GM12864 (cell line): Measurements from ENCODE around the gene PEMT.

Experiments used
- DNase-seq: peaks from one replicate; pipeline ENCODE4 v3.0.0-alpha.2; 2011; ENCODE audit warnings: low read depth
- H3K4me3 ChIP-seq: 2 replicates; pipeline ENCODE4 v1.5.1; 2011; ENCODE audit warnings: mild to moderate bottlenecking, low read depth, low read length, control low read depth
- TF ChIP-seq, protein P1 (sequence below): IDR thresholded peaks from 2 replicates; pipeline ENCODE4 v1.5.1; 2011; ENCODE audit warnings: low read depth, mild to moderate bottlenecking, moderate library complexity, low read length, control low read depth, inconsistent platforms; ENCODE audit errors: missing control alignments

PEMT gene

DNA sequence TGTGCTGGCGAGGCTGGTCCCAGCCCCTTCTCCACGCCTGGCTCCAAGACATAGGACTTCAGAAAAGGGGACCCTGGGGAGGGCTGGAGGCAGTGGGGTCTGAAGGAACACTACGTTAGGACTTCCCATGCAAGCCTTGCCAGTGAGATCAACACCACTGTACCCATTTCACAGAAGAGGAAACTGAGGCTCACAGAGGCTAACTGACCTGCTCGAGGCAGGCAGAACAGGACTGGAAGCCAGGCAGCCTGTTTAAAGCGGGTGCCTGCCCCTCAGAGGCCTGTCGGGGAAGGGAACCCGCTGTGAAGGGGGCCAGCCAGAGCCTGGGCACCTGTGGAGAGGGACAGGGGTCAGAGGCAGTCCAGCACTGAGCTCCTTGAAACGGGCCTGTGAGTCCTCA is 32.3 kb downstream of the PEMT start:
- TF ChIP-seq, protein P1, sequence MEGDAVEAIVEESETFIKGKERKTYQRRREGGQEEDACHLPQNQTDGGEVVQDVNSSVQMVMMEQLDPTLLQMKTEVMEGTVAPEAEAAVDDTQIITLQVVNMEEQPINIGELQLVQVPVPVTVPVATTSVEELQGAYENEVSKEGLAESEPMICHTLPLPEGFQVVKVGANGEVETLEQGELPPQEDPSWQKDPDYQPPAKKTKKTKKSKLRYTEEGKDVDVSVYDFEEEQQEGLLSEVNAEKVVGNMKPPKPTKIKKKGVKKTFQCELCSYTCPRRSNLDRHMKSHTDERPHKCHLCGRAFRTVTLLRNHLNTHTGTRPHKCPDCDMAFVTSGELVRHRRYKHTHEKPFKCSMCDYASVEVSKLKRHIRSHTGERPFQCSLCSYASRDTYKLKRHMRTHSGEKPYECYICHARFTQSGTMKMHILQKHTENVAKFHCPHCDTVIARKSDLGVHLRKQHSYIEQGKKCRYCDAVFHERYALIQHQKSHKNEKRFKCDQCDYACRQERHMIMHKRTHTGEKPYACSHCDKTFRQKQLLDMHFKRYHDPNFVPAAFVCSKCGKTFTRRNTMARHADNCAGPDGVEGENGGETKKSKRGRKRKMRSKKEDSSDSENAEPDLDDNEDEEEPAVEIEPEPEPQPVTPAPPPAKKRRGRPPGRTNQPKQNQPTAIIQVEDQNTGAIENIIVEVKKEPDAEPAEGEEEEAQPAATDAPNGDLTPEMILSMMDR: no peak
- H3K4me3 ChIP-seq: no peak overlapping the region

DNA sequence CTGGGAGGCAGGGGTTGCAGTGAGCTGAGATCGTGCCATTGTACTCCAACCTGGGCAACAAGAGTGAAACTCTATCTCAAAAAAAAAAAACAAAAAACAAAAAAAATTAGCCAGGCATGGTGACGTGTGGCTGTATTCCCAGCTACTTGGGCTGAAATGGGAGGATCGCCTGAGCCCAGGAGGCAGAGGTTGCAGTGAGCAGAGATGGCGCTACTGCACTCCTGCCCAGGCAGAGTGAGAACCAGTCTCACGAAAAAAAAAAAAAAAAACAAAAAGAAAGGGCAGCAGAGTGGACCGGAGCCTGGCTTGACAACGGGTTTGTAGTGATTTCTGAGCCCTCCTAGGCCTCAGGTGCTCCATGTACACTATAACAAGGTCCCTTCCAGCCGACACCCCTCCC is 33.1 kb downstream of the PEMT start:
- no peak for DNase-seq
- TF ChIP-seq, protein P1: no peak
- no peak overlapping the region for H3K4me3 ChIP-seq

More for the DNA sequence above, 32.3 kb downstream of the PEMT start:
- DNase-seq: no peak

DNA sequence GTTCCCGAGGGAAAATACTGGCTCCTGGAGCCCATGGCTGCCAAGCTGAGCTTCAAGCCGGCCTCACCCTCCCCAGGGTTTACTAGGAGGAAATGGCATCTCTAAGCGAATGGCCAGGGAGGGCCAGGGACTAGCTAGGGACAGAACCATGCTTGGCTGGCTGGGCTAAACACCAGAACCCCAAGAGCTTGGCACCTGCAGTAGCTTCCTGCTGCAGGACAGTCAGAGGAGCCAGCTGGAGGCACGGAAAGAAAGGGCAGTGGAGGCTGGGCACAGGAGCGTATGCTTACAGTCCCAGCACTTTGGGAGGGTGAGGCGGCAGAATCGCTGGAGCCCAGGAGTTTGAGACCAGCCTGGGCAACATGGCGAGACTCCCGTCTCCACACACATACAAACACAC is 33.7 kb downstream of the PEMT start:
- TF ChIP-seq, protein P1: no peak
- H3K4me3 ChIP-seq: no peak overlapping the region
- DNase-seq: no peak

DNA sequence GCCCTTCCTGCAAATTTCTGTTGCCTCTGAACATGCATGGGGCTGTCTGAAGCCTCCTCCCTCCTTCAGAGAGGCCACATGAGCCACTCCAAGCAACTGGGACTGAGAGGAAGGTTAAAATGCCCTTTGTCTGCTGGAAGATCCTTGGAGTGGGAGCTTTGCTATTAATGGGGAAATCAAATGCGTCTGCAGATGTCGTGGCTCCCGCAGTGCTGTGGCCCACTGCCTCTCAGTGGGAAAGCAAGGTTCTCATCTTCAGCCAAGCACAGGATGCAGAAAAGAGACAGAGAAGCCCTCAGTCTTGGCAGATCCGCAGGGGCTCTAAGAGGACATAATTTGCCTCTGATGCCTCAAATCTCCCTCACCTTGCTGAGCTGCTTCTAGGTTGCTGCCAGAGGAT is 34.8 kb downstream of the PEMT start:
- H3K4me3 ChIP-seq: no peak overlapping the region
- TF ChIP-seq, protein P1: no peak
- DNase-seq: no peak

DNA sequence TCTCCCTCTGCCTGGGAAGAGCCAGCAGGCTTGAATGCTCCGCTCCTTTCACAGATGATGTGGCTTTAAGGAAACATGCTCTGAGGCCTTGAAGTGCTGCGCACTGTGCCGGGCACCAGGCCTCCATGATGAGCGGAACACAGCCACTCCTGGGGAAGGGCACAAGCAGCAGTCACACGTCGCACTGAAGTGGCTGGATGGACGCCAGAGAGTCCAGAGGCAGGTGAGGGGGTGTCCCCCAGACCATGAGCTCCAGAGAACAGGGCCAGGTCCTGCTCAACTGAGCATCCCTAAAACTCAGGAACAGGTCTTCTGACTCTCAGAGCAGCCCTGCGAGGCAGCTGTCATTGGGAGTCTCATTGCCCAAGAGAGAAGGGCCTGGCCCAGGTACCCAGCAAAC is 35.6 kb downstream of the PEMT start:
- DNase-seq: no peak
- no peak overlapping the region for H3K4me3 ChIP-seq

DNA sequence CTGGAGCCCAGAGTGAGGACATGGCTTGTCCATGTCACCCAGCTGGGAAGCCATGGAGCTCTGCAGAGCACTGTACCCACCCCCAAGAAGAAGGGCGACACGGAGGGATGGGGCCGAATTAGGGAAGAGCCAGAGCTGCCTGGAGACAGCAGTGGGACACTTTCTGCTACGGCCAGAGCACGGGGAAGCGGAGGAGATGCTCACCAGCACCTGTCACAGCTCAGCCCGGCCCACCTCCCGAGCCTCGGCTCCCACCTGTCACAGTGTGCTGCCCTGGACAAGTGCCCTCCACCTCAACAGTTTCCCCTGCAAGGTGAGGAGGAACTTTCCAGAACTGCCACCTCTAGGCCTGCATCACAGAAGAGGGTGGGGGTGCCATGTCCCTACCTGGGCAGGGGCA is 36.4 kb downstream of the PEMT start:
- DNase-seq: no peak
- TF ChIP-seq, protein P1: no peak
- H3K4me3 ChIP-seq: no peak overlapping the region

More for the DNA sequence above, 35.6 kb downstream of the PEMT start:
- TF ChIP-seq, protein P1: no peak

DNA sequence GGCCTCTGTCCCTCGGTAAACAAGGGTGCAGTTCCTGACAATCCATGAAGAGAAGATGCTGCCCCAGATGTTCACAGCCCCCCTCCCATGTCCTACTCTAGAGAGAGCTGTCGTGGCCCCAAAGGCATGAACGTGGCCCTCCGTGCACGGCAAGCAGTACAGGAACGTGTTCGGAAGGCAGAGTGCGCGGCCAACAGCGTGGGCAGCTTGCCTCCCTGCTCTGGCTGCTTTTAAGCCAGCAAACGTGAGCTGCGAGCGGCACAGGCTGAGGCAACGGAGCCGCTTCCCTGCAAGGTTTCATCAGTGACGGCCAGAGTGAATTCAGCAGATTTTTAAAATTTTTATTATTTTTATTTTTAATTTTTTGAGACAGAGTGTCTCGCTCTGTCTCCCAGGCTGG is 37.2 kb downstream of the PEMT start:
- TF ChIP-seq, protein P1: no peak
- DNase-seq: no peak

More for the DNA sequence above, 37.2 kb downstream of the PEMT start:
- H3K4me3 ChIP-seq: no peak overlapping the region
